Activated CD4-positive, CD25-positive, alpha-beta regulatory T cell (primary cell): Measurements from ENCODE around the gene PRODH2.
"Not testable (repeated sequence)": the region's sequence is repeated elsewhere in the genome, so short reads cannot be mapped to it uniquely, and the experiment has no call there.

ENCODE experiments used
- DNase-seq, 4 experiments: peaks; one replicate each; lab custom pipeline; 2025; lab: John Stamatoyannopoulos, UW

PRODH2 gene

GRCh38 chr19:35843676-35844481, 31.2 kb upstream of the PRODH2 start:
- DNase-seq, result no peak

GRCh38 chr19:35842666-35843272, 30.1 kb upstream of the PRODH2 start:
- DNase-seq, result no peak

GRCh38 chr19:35841961-35842595, 29.4 kb upstream of the PRODH2 start:
- DNase-seq, result no peak

GRCh38 chr19:35836096-35836495, 23.5 kb upstream of the PRODH2 start:
- not testable (repeated sequence) for DNase-seq

GRCh38 chr19:35833972-35834371, 21.3 kb upstream of the PRODH2 start:
- DNase-seq, result no peak

- DNase-seq, result no peak
These were observed 19.4 kb upstream of the PRODH2 start for GRCh38 chr19:35832054-35832453.

GRCh38 chr19:35830986-35831385, 18.3 kb upstream of the PRODH2 start:
- no peak for DNase-seq

- peak in 1 of 4 experiments; percentile 10 for DNase-seq
These were observed 16.2 kb upstream of the PRODH2 start for GRCh38 chr19:35828692-35829301.

GRCh38 chr19:35824150-35824549, 11.5 kb upstream of the PRODH2 start:
- DNase-seq, result no peak

GRCh38 chr19:35822579-35822978, 9.9 kb upstream of the PRODH2 start:
- no peak for DNase-seq

- DNase-seq, result no peak
These were observed 5.8 kb upstream of the PRODH2 start for GRCh38 chr19:35818445-35818844.

- DNase-seq, result no peak
These were observed 4.2 kb upstream of the PRODH2 start for GRCh38 chr19:35816846-35817245.

GRCh38 chr19:35816262-35816661, 3.6 kb upstream of the PRODH2 start:
- DNase-seq, result no peak

GRCh38 chr19:35813043-35813890, 622 bp upstream of the PRODH2 start:
- no peak for DNase-seq

- no peak for DNase-seq
These were observed 1.1 kb downstream of the PRODH2 start for GRCh38 chr19:35811317-35812219.

GRCh38 chr19:35807633-35808032, 5.0 kb downstream of the PRODH2 start:
- DNase-seq, result no peak

GRCh38 chr19:35806597-35806996, 6.0 kb downstream of the PRODH2 start:
- DNase-seq, result no peak

- DNase-seq, result no peak
These were observed 7.0 kb downstream of the PRODH2 start for GRCh38 chr19:35805526-35806102.

GRCh38 chr19:35801828-35802227, 10.8 kb downstream of the PRODH2 start:
- no peak for DNase-seq

- DNase-seq, result no peak
These were observed 15.0 kb downstream of the PRODH2 start for GRCh38 chr19:35797663-35798062.
